Right ventricle myocardium inferior (tissue), 1 donor: ENCODE results near the gene HDAC9. TPM values are rescaled to one million over a fixed set of nuclear protein-coding genes. Genes with fewer than 3 reads are reported as not detected.

ENCODE experiments used
- ATAC-seq: fragments of 200-7000 bp; cut with Tn5 transposase; one replicate; pipeline ENCODE4 v1.9.1; 2020; ENCODE audit warnings: mild to moderate bottlenecking, moderate library complexity
- DNase-seq: peaks from one replicate; pipeline ENCODE4 v3.0.0; 2021; ENCODE audit errors: missing footprints
- intact Hi-C: fragments of 100-400 bp; cut with DNase I; formaldehyde crosslinking; loops from one replicate; pipeline ENCODE4 v1.11.0; 2022
- total RNA-seq: library from RNA; stranded (reverse); fragmentation: NEBNext Ultra II Directional; extraction: Animal tissue kit (Norgen Biotek cat#: 25700); gene quantifications from one replicate; pipeline ENCODE4 v1.2.1, GENCODE V29; 2021
- donor health status: DM: no; HTN: yes; CAD: no; lungs with severe emphysema.

Gene HDAC9
- total RNA-seq, 1 donor from 2014 or later, result 25.3 TPM

- intact Hi-C loops, result no loop called here
- no peak for ATAC-seq
- DNase-seq, result no peak
These were observed 22.1 kb downstream of the HDAC9 start for GRCh38 chr7:18517646-18518045.

GRCh38 chr7:18518555-18518954 lies 23.0 kb downstream of the HDAC9 start:
- ATAC-seq, result no peak
- no peak for DNase-seq
- intact Hi-C loops, result no loop called here

- intact Hi-C loops, result loop anchor here (1.0 kb wide), 1 partner anchor 24 kb away; no protein-coding TSS in a partner anchor
- no peak for ATAC-seq
These were observed 25.1 kb downstream of the HDAC9 start for GRCh38 chr7:18520450-18521235.

GRCh38 chr7:18521236-18521589 lies 25.7 kb downstream of the HDAC9 start:
- DNase-seq (no peak), ATAC-seq (no peak)
- intact Hi-C loops, result no loop called here

More at GRCh38 chr7:18520450-18521235, 25.1 kb downstream of the HDAC9 start:
- DNase-seq, result no peak

GRCh38 chr7:18521945-18522566 lies 26.5 kb downstream of the HDAC9 start:
- no peak for ATAC-seq
- intact Hi-C loops, result no loop called here
- DNase-seq, result no peak

- intact Hi-C loops, result no loop called here
These were observed 28.7 kb downstream of the HDAC9 start for GRCh38 chr7:18524248-18524647.

GRCh38 chr7:18526368-18526878 lies 30.9 kb downstream of the HDAC9 start:
- DNase-seq, result no peak
- intact Hi-C loops, result no loop called here
- ATAC-seq, result peak; percentile 23

More at GRCh38 chr7:18524248-18524647, 28.7 kb downstream of the HDAC9 start:
- no peak for DNase-seq
- ATAC-seq, result no peak

- ATAC-seq, result no peak
- no peak for DNase-seq
- intact Hi-C loops, result no loop called here
These were observed 33.7 kb downstream of the HDAC9 start for GRCh38 chr7:18529239-18529638.

GRCh38 chr7:18530224-18531179 lies 35.0 kb downstream of the HDAC9 start:
- intact Hi-C loops, result no loop called here
- DNase-seq (no peak), ATAC-seq (no peak)

GRCh38 chr7:18531539-18531938 lies 36.0 kb downstream of the HDAC9 start:
- ATAC-seq (no peak), DNase-seq (no peak)
- intact Hi-C loops, result no loop called here

GRCh38 chr7:18532813-18533212 lies 37.3 kb downstream of the HDAC9 start:
- ATAC-seq, result no peak
- intact Hi-C loops, result no loop called here

GRCh38 chr7:18534481-18534880 lies 38.9 kb downstream of the HDAC9 start:
- intact Hi-C loops, result no loop called here
- DNase-seq, result no peak
- no peak for ATAC-seq

More at GRCh38 chr7:18532813-18533212, 37.3 kb downstream of the HDAC9 start:
- DNase-seq, result no peak

GRCh38 chr7:18535810-18536415 lies 40.4 kb downstream of the HDAC9 start:
- DNase-seq, result no peak
- no peak for ATAC-seq
- intact Hi-C loops, result no loop called here

- intact Hi-C loops, result no loop called here
- ATAC-seq (no peak), DNase-seq (no peak)
These were observed 40.9 kb downstream of the HDAC9 start for GRCh38 chr7:18536486-18536885.

GRCh38 chr7:18538554-18539250 lies 43.2 kb downstream of the HDAC9 start:
- ATAC-seq, result no peak
- intact Hi-C loops, result no loop called here
- no peak for DNase-seq

GRCh38 chr7:18540396-18540795 lies 44.8 kb downstream of the HDAC9 start:
- intact Hi-C loops, result loop anchor here (5.0 kb wide), 1 partner anchor 43 kb away; the partner anchor contains the start of gene HDAC9
- ATAC-seq (no peak), DNase-seq (no peak)

- intact Hi-C loops, result loop anchor here (5.0 kb wide), 1 partner anchor 44 kb away; the partner anchor contains the start of gene HDAC9
- peak; percentile 62 for ATAC-seq
- peak; percentile 54 for DNase-seq
These were observed 45.8 kb downstream of the HDAC9 start for GRCh38 chr7:18541181-18541870.
